ENCODE measurements around the gene LRCOL1.

The LRCOL1 gene

DNA sequence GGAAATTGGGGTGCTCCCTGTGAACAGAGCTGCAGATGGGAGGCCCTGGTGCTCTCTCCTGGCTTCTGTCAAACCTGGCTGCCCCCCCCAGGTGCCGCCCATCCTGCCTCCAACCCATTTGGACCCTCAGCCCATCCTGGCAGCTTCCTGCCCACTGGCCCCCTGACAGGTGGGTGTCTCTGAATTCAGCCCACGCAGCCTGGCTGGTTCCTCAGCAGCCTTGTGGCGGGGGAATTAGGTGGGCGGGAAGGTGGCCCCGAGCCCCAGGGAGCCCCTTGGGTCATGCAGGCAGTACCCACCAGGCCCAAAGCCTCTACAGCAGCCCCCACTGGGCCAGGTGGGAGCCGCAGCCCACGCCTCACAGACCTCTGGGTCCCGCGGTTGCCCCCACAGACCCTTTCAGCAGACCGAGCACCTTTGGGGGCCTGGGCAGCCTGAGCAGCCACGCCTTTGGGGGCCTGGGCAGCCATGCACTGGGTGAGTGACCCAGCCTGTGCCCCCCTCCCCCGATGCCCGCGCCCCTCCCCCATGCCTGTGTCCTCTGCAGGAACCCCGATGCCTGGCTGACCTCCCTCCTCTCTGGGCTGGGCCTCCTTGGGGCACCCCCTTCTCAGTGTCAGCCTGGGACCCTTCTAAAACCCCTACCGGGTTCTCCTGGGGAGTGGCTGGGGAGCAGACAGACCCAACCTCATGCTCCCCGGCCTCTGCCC lies 28.9 kb downstream of the LRCOL1 start:
- DNase-seq, result no peak

DNA sequence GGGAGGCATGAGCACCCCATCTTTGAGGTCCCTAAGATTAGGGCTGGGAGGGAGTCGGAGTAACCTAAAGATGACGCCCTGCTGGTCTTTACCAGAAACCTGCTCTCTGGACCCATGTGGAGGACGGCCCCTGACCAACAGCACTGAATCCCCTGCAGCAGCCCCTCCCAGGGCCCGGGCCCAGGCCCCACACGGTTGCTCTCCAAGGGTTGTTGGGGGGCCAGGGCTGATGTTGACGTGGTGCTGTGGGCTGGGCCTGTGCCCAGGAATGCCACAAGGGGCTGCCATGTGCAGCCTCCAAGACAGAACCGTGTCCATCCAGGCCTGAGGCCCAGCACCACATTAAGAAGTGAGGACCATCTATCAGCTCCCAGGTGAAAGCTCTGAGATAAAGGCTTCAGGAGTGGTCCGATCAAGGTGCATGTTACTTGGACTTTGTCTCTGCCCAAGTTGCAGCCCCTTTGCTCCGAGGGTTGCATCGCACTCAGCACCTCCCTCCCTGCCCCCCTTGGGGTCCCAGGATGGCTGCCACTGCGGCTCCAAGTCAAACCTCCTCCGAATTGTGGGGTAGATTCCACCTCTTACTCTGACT lies 29.6 kb downstream of the LRCOL1 start:
- DNase-seq, result no peak

DNA sequence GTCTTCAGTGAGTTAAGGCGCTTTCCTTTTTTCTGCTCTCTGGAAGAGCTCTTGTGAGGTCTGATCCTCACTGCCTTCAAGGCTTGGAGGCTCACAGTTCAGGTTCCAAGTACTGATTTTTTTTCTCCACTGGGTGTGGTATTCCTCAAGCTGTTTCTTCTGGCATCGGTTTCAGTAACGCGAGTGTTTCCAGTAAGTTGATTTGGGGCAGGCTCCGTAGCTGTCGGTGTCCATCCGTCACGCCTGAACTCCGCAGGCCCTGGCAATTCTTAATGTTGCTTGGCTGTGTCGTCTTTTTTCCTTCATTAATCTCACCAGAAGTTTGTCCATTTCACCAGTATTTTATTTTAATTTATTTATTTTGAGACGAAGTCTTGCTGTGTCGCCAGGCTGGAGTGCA lies 30.6 kb downstream of the LRCOL1 start:
- DNase-seq, result no peak

DNA sequence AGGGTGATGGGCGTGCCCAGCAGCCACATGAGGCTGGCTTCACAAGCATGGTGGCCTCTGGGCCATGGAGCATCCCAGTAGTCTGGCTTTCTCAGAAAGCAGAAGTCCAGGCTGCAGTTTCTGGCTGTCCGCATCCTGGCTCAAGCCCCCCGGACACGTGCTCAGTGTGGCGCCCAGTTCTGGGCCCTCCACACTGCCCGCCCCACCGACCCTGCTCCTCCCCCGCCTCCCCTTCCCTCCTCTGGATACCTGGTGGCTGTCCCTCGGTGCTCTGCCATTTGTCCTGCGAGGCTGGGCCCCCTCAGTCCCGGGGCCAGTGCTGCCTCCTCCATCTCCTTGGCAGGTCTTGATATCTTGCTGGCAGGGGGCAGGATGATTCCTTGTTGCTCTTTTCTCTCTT lies 31.6 kb downstream of the LRCOL1 start:
- no peak for DNase-seq

DNA sequence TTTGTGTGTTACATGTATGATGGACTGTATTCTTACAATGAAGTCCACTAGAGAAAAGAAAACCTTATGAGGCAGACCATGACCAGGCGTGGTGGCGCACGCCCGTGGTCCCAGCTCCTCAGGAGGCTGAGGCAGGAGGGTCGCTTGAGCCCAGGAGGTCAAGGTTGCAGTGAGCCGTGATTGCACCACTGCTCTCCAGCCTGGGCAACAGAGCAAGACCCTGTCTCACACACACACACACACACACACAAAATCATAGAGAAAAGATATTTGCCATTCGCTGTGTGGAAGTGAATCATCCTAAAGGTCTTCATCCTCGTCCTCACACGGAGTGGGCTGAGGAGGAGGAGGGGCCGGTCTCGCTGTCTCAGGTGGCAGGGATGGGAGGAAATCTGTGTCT lies 32.3 kb downstream of the LRCOL1 start:
- DNase-seq, result no peak

DNA sequence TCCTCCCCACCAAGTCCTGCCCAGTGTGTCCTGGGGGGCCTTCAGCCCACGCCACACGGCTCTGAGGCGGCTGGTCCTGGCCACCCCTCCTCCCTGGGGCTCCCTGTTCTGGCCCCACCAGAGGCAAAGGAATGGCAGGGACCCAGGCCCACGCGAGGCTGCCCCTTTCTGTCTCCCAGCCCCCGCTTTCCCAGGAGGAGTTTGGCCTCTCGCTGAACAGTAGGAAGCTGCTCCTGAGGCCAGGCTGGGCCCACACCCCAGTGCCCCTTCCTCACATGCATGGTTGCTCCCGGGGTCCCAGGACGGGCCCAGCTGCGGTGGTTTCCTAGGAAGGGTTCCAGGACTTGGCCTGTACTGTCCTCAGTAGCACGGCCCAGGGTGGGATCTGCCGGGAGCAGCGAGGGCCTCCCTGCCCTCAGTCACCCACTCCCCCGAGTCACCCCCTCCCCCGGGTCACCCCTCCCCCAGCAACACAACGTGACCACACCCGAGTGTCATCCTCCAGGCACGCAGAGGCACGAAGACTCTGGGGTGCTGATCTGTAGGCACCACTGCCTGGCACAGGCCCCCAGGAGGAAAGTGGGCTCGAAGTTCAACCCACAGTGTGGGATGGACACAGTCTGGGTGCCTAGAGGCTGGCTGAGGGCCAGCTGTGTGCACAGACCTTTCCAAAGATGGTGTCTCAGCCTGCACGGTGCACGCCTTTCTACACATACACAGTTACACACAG lies 33.0 kb downstream of the LRCOL1 start:
- DNase-seq, result no peak

GRCh38 chr12:132576701-132577100 lies 33.7 kb downstream of the LRCOL1 start:
- DNase-seq, result no peak

GRCh38 chr12:132575661-132576060 lies 34.7 kb downstream of the LRCOL1 start:
- no peak for DNase-seq

DNA sequence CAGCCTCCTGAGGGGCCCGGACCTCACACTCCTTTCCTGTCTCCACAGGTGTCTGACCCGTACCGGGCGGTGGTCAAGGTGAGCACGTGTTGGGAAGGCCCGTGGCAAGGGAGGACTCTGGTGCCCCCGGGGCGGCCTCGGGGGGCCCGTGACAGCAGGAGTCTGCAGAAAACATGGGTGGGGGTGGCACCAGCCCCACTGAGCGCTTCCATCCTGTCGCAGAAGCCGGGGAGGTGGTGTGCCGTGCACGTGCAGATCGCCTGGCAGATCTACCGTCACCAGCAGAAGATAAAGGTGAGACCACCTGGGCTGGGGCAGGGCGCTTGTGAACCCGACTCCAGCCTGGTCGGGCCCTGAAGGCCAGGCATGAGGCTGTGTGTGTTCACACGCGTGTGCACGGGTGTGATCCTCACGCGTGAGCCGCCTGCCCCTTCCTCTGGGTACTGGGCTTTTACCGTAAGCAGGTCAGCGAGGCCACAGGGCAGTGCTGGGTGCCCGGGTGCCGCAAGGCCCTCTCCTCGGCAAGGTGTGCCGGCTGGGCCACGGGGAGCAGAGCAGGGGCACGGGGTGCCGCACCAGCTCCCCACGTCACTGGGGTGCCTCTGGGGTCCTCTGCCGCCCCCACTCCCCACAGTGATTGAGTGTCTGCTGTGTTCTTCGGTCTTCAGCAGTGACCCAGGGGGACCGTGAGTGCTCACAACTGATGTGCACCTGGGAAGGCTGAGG lies 35.9 kb downstream of the LRCOL1 start:
- no peak for DNase-seq

GRCh38 chr12:132572801-132573760 lies 37.3 kb downstream of the LRCOL1 start:
- no peak for DNase-seq

GRCh38 chr12:132572106-132572505 lies 38.3 kb downstream of the LRCOL1 start:
- no peak for DNase-seq

DNA sequence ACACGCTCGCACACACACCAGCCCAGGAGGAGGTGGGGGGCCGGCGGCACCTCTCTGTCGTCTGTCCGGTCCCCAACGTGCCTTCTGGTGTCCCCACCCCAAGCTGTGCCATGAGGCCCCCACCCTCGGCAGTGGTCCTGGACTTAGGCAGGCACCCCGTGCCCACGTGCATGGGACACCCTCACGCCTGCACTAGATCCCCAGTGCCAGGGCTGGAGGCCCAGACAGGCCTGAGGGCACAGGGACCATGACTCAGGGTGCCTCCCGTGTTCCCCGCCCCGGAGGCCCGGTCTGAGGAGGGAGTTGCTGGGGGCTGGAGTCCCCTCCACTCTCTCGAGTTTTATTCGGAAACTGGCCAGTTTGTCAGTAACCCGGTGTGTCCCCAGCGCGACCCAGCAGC lies 38.8 kb downstream of the LRCOL1 start:
- no peak for DNase-seq

DNA sequence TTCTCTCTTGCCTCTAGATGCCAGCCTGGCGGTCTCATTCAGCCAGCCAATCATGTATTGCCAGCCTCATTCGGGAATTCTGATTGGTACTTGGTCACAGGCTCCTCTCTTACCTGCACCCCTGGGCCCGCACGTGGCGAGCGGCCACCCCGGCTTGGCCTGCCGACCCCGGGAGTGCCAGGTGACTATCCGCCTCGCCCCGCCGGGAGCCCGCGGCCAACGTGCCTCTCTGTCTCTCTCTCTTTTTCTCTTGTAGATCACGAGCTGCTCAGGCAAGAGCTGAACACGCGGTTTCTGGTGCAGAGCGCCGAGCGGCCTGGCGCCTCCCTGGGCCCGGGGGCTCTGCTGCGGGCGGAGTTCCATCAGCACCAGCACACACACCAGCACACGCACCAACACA lies 39.3 kb downstream of the LRCOL1 start:
- DNase-seq, result no peak

DNA sequence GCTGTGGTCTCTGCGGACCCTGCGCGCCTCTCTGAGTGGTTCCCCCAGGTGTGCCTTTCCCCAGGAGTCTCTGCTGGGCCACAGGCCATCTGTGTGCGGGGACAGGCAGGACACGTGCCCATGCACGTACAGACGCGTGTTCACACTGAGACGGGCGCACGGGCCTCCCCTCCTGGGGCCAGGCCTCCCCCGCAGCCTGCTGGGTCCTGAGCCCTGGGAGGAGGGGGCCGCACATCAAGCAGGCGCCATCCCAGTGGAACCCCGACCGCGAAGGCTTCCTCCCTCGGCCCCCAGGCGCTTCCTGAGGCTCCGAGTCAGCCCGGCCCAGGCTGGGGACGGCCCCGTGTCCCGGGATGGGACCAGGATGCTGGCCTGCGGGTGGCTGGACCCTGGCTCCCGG lies 39.7 kb downstream of the LRCOL1 start:
- DNase-seq, result no peak

GRCh38 chr12:132569856-132570480 lies 40.4 kb downstream of the LRCOL1 start:
- DNase-seq, result no peak

- DNase-seq, result no peak
These were observed 41.4 kb downstream of the LRCOL1 start for GRCh38 chr12:132568826-132569480.

- DNase-seq, result no peak
These were observed 42.1 kb downstream of the LRCOL1 start for GRCh38 chr12:132568301-132568700.

DNA sequence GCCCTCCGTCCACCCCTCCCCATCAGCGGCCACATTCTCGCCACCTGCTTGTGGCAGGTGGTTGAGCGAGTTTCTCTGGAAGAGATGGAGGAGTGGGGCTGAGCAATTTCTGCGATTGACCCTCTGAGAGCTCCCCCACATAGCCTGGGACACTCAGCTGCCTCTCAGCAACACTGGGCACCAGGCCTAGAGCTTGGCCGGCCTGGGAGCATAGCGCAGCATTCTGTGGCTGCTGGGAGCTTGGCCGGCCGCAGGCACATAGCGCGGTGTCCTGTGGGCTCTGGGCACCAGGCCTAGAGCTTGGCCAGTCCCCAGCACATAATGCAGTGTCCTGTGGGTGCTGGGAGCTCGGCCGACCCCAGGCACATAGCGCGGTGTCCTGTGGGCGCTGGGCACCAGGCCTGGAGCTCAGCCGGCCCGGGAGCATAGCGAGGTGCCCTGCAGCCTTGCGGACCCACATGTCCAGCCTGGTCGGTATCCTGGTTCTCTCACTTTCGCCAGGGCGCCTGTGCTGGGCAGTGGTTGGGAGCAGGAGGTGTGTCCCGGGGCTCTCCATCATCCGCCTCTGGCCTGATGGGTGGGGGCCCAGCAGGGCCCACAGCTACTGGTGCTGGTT lies 43.8 kb downstream of the LRCOL1 start:
- DNase-seq, result no peak

- no peak for DNase-seq
These were observed 45.0 kb downstream of the LRCOL1 start for GRCh38 chr12:132565365-132565764.

DNA sequence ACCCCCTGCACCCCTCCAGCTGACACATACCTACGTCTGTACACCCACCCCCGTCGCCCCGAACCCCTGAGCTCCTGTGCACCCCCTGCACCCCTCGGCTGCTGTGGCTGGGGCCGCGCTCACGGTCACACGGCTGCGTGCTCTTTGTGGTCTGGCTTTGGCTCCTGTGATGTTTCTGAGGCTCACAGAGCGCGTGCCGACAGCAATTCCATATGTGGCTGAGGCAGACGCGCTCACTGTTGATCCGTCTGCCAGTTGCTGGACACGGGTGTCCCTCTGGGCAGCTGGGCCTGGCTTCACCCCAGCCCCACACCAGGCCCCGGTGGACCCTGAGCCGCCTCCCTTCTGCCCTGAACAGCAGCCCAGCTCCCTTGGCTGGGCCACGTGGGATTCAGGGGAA lies 46.5 kb downstream of the LRCOL1 start:
- no peak for DNase-seq
